K562 (cell line): ENCODE data around the gene NLRP4.

Experiments used
- MAFG ChIP-seq: fragments of 450-650 bp; conservative IDR thresholded peaks from 2 replicates; pipeline ENCODE4 v1.6.1; 2016; ENCODE audit warnings: missing genetic modification characterization, missing compliant biosample characterization
- NELFE ChIP-seq: IDR thresholded peaks from 2 replicates; pipeline ENCODE4 v1.6.1; 2011; ENCODE audit warnings: mild to moderate bottlenecking; ENCODE audit not compliant: insufficient read depth, insufficient read length
- PATZ1 ChIP-seq: fragments of 250-450 bp; sonication (Bioruptor Pico); IDR thresholded peaks from 2 replicates; pipeline ENCODE4 v1.5.0; 2020; ENCODE audit warnings: mild to moderate bottlenecking, borderline replicate concordance
- POLR2B ChIP-seq: fragments of 450-650 bp; IDR thresholded peaks from 2 replicates; pipeline ENCODE4 v1.6.1; 2018; ENCODE audit warnings: low read depth; ENCODE audit not compliant: partially characterized antibody
- RCOR1 ChIP-seq, 2 experiments: IDR thresholded peaks; 2 replicates each; pipeline ENCODE4 v1.6.1; 2012; ENCODE audit warnings: low read depth in 2 of 2, low read length in 2 of 2, borderline replicate concordance in 1 of 2, improper control_type of control experiment in 1 of 2
- SREBF2 ChIP-seq: sonication (generic); formaldehyde crosslinking; IDR thresholded peaks from 2 replicates; pipeline ENCODE4 v1.4.0; 2020; ENCODE audit warnings: mild to moderate bottlenecking, missing genetic modification reagents
- TF ChIP-seq, protein P1 (sequence below): fragments of 150-350 bp; IDR thresholded peaks from 2 replicates; pipeline ENCODE4 v1.6.1; 2014; ENCODE audit warnings: low read depth, mild to moderate bottlenecking, low read length, borderline replicate concordance
- TF ChIP-seq, protein P2 (sequence below): sonication (generic); formaldehyde crosslinking; IDR thresholded peaks from 2 replicates; pipeline ENCODE4 v1.8.1; 2022; ENCODE audit warnings: missing genetic modification reagents

GRCh38 chr19:55838251-55838650 lies 1.9 kb downstream of the NLRP4 start:
- TF ChIP-seq NELFE (no peak), PATZ1 (CRISPR knock-in tag) (no peak), SREBF2 (CRISPR knock-in tag) (no peak), MAFG (tag) (no peak), RCOR1 (IDR thresholded peaks at IDR 0.05; ENCODE audit: borderline replicate concordance in 1 of 2, low read depth in 2 of 2, low read length in 2 of 2) (no peak), POLR2B (no peak)
- TF ChIP-seq, protein P1, sequence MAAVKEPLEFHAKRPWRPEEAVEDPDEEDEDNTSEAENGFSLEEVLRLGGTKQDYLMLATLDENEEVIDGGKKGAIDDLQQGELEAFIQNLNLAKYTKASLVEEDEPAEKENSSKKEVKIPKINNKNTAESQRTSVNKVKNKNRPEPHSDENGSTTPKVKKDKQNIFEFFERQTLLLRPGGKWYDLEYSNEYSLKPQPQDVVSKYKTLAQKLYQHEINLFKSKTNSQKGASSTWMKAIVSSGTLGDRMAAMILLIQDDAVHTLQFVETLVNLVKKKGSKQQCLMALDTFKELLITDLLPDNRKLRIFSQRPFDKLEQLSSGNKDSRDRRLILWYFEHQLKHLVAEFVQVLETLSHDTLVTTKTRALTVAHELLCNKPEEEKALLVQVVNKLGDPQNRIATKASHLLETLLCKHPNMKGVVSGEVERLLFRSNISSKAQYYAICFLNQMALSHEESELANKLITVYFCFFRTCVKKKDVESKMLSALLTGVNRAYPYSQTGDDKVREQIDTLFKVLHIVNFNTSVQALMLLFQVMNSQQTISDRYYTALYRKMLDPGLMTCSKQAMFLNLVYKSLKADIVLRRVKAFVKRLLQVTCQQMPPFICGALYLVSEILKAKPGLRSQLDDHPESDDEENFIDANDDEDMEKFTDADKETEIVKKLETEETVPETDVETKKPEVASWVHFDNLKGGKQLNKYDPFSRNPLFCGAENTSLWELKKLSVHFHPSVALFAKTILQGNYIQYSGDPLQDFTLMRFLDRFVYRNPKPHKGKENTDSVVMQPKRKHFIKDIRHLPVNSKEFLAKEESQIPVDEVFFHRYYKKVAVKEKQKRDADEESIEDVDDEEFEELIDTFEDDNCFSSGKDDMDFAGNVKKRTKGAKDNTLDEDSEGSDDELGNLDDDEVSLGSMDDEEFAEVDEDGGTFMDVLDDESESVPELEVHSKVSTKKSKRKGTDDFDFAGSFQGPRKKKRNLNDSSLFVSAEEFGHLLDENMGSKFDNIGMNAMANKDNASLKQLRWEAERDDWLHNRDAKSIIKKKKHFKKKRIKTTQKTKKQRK, result no peak
- TF ChIP-seq, protein P2, sequence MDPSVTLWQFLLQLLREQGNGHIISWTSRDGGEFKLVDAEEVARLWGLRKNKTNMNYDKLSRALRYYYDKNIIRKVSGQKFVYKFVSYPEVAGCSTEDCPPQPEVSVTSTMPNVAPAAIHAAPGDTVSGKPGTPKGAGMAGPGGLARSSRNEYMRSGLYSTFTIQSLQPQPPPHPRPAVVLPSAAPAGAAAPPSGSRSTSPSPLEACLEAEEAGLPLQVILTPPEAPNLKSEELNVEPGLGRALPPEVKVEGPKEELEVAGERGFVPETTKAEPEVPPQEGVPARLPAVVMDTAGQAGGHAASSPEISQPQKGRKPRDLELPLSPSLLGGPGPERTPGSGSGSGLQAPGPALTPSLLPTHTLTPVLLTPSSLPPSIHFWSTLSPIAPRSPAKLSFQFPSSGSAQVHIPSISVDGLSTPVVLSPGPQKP (CRISPR knock-in tag), result no peak
